ENCODE results near the gene PLAAT2. TPM values are rescaled to one million over a fixed set of nuclear protein-coding genes. Genes with fewer than 3 reads are reported as not detected.

Gene PLAAT2
- total RNA-seq, 4 donors from 2014 or later: 4.3 TPM; not detected in 3

GRCh38 chr11:63506876-63507275, 56.3 kb downstream of the PLAAT2 start:
- no peak overlapping the region for H3K4me3 ChIP-seq (ENCODE audit: low read depth, poor library complexity, severe bottlenecking)
- DNase-seq (ENCODE audit: low spot score in 2 of 2): no peak
- no peak for TF ChIP-seq CTCF (IDR thresholded peaks at IDR 0.05)
- no peak for TF ChIP-seq POLR2A (IDR thresholded peaks at IDR 0.05)
- intact Hi-C loops (cut with DNase I; ENCODE audit: low total_unique reads): no loop called here
- WGBS, 2 donors: 63 to 93% methylated on average over 2 of the region's 2 CpGs

GRCh38 chr11:63505857-63506528, 57.2 kb downstream of the PLAAT2 start, which contains the start of gene LGALS12:
Gene LGALS12 (plus strand): TSS chr11:63506084. CDS start chr11:63506459, 375 bp downstream.
- H3K4me3 ChIP-seq (ENCODE audit: low read depth, poor library complexity, severe bottlenecking): no peak within 1 kb of the TSS
- no peak for TF ChIP-seq CTCF (IDR thresholded peaks at IDR 0.05)
- TF ChIP-seq POLR2A (IDR thresholded peaks at IDR 0.05): no peak
- intact Hi-C loops (cut with DNase I; ENCODE audit: low total_unique reads): no loop called here
- no peak for DNase-seq (ENCODE audit: low spot score in 2 of 2)
- 66 to 67% methylated on average over 11 to 15 of the region's 15 CpGs for WGBS, 2 donors

DNA sequence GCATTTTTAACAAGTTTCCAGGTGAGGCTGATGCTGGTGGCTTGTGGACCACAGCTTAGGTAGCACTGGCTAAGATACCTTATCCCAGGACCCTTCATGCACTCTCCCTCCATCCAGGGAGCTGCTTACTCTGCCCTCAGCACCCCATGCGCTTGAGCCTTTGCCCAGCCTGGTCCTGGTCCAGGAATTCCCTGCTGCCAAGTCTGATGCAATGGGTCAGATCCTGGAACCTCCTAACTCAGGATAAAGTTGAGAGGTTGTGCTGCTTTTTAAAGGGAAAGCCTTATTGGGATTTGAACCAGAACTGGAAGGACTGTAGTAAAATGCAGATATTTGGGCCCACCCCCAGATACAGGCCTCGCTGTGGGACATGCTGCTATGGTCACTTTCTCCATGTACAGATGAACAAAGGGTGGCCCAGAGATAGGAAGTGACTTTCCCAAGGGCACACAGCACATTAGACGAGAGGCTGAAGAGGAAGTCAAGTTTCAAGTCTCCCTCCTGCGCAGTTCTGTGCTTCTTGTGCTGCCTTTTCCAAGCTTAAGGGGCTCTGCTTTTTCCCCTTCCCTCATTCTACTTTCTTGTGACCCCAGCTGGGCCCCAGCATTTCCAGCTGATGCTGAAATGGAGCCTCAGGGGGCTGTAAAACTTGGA, 58.1 kb downstream of the PLAAT2 start:
- no peak overlapping the region for H3K4me3 ChIP-seq (ENCODE audit: low read depth, poor library complexity, severe bottlenecking)
- intact Hi-C loops (cut with DNase I; ENCODE audit: low total_unique reads): no loop called here
- no peak for DNase-seq (ENCODE audit: low spot score in 2 of 2)
- TF ChIP-seq POLR2A (IDR thresholded peaks at IDR 0.05): no peak
- no peak for TF ChIP-seq CTCF (IDR thresholded peaks at IDR 0.05)
- 64 to 71% methylated on average over 4 of the region's 4 CpGs for WGBS, 2 donors

- 87 to 90% methylated on average over 1 of the region's 1 CpG for WGBS, 2 donors
- intact Hi-C loops (cut with DNase I; ENCODE audit: low total_unique reads): no loop called here
- no peak overlapping the region for H3K4me3 ChIP-seq (ENCODE audit: low read depth, poor library complexity, severe bottlenecking)
- no peak for TF ChIP-seq CTCF (IDR thresholded peaks at IDR 0.05)
- no peak for TF ChIP-seq POLR2A (IDR thresholded peaks at IDR 0.05)
- no peak for DNase-seq (ENCODE audit: low spot score in 2 of 2)
Measured at GRCh38 chr11:63504054-63504453, 59.1 kb downstream of the PLAAT2 start.

- 77 to 87% methylated on average over 6 of the region's 6 CpGs for WGBS, 2 donors
- intact Hi-C loops (cut with DNase I; ENCODE audit: low total_unique reads): no loop called here
- no peak overlapping the region for H3K4me3 ChIP-seq (ENCODE audit: low read depth, poor library complexity, severe bottlenecking)
- no peak for DNase-seq (ENCODE audit: low spot score in 2 of 2)
- TF ChIP-seq CTCF (IDR thresholded peaks at IDR 0.05) (no peak), POLR2A (IDR thresholded peaks at IDR 0.05) (no peak)
Measured at GRCh38 chr11:63503492-63503891, 59.7 kb downstream of the PLAAT2 start.

Other genes starting within 250 kb of the PLAAT2 start
- not detected for gene SLC22A9, start 193.6 kb downstream of the PLAAT2 start, total RNA-seq
- 1 to 10 TPM in 3 of 4 donors, under 1 TPM in 1; 0.91 to 3.8 (median 1.2) TPM for gene PLAAT5, start 72.2 kb downstream of the PLAAT2 start, total RNA-seq
- gene LGALS12, start 57.3 kb downstream of the PLAAT2 start, total RNA-seq: 1 to 10 TPM in 1 of 4 donors, under 1 TPM in 2, not detected in 1; 0.17 to 2.5 (median 0.84) TPM
- 1 to 10 TPM; 2.2 to 8.3 (median 6.2) TPM for gene PLAAT4, start 26.6 kb downstream of the PLAAT2 start, total RNA-seq
- 10 to 100 TPM in 3 of 4 donors, 1 to 10 TPM in 1; 9.8 to 15.1 (median 12.3) TPM for gene PLAAT3, start 51.1 kb upstream of the PLAAT2 start, total RNA-seq
- 10 to 100 TPM; 64.9 to 97.2 (median 70.9) TPM for gene ATL3, start 108.0 kb upstream of the PLAAT2 start, total RNA-seq
- 100 to 1,000 TPM; 124 to 192 (median 148) TPM for gene RTN3, start 118.1 kb upstream of the PLAAT2 start, total RNA-seq
- 1 to 10 TPM; 7.8 to 9.8 (median 8.6) TPM for gene ZFTA, start 205.4 kb upstream of the PLAAT2 start, total RNA-seq